ENCODE measurements around the gene SKAP2. TPM values are rescaled to one million over a fixed set of nuclear protein-coding genes. Genes with fewer than 3 reads are reported as not detected.
A peak's percentile ranks its signal among the peaks of the same experiment; 100 is the strongest.
"Not testable (repeated sequence)": the region's sequence is repeated elsewhere in the genome, so short reads cannot be mapped to it uniquely, and the experiment has no call there.

Gene SKAP2
- total RNA-seq, 1 experiment from 2014 or later: 12.7 TPM

DNA sequence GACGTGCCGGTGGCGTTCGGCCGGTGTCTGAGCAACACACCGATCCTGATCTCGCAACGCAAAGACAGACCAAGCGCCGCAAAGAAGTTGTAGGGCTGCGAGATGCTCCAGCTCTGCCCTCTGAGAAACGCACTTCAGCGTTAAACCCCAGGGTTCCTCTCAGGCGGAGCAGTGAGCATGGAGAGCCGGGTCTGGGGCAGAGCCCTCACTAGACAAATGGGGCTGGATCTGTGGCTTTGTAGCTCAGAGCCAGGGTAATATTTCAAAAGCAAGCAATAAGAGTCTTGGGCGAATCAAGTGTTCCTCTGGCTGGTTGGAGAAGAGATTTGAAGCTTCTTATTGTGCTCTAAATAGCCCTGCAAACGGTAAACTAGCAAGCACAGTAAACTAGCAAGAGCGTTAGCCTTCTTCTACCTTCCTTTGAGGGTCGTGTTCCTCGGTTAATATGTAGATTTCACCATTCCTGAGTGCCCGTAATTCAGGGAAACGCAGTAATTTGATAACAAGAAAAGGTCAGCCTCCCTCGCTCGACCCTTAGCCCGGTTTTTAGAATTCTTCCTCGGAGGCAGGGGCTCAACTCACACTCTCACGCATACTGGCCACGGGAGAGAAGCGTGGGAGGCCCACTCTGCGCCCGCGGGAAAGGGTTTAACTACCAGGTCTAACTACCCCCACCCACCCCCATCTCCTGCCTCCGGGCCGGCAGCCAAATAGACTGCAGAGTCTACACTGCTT, 6.7 kb downstream of the SKAP2 start:
- no peak for DNase-seq (ENCODE audit: low read depth)

DNA sequence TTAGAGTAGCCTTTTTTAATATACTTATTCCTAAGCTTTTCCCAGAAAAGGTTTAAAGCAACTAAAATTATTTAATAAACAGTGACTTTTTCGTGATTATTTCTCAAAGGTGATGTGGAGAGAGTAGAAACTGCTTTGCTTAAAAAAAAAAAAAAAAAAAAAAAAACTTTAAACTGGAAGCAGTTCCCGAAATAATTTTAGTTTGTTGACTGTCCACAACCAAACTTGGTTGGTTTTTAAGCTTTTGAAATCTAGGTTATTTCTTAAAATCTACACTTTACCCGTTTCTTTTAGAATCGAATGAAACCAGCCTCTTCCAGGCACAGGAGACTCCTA, 7.3 kb downstream of the SKAP2 start:
- no peak for DNase-seq (ENCODE audit: low read depth)

DNA sequence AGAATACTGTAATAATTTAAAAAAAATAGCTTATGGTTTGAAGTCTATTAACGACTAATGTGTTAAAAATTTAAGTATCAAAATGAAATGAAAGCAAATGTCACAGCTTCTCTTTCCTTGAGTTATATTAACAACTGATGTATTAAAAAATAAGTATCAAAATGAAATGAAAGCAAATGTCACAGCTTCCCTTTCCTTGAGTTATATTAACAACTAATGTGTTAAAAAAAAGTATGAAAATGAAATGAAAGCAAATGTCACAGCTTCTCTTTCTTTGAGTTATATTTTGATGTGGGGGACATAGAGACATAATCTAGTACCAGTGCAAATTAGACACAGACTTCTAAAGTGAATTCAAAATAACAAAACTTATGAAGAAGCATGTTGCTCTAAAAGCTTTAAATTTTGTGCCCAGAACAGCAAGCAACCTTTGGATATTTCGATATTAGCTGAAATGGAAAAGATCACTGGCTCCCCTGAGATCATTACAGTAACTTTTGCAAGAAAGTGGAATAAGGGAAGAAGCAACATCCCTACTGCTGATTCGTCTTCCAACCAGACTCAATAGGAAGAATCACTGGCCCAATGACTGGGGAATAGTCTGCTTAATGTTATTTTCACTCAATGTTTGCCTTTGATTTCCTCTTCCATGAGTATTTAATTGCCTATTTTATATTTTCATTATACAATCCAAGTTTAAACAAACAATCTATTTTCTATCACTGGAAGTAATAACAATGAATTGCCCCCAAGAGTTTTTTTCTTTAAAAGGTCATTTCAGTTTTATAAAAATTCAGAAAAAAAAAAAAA, 8.0 kb downstream of the SKAP2 start:
- DNase-seq (ENCODE audit: low read depth): no peak

DNA sequence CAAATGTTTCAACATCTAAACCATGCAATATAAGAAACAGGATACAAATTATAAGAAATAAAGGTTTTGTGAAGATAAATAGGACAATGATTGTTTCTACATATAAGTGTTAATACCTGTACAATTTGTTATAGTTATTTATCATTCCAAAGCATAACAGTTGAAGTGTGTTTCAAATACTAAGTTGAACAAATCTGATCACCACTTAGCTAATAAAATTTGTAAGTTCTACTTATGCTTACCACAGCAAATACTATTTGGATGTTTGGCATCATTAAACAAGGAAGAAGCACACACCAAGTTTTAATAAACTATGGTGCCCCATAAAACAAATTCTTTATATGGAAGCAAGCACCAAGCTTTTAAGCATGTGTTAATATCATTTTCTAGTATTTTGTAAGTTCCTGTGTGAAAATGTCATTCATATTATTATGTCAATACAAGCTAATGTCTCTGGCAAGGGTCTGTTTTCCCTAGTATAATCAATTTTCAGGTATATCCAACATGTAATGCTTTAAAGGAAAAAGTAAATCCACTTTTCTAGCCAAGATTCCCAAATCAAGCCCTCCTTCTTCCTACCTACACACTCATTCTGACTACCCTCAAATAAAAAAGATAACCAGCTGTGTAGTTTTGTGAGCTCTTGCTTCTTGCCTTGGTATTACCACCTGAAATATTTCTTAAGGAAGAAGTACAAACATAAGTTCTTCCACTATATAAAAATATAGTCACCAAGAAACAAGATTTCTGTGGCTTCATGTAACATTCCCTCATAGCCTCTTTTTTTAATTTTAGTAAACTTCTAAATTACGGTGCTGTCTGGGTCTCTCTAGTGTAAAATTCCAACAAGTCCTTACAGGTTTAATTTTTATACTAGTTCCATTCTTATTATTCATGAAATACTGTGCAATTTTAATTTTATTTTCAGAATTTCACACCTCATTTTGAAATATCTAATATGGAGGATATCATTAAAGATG, 9.2 kb downstream of the SKAP2 start:
- DNase-seq (ENCODE audit: low read depth): no peak

DNA sequence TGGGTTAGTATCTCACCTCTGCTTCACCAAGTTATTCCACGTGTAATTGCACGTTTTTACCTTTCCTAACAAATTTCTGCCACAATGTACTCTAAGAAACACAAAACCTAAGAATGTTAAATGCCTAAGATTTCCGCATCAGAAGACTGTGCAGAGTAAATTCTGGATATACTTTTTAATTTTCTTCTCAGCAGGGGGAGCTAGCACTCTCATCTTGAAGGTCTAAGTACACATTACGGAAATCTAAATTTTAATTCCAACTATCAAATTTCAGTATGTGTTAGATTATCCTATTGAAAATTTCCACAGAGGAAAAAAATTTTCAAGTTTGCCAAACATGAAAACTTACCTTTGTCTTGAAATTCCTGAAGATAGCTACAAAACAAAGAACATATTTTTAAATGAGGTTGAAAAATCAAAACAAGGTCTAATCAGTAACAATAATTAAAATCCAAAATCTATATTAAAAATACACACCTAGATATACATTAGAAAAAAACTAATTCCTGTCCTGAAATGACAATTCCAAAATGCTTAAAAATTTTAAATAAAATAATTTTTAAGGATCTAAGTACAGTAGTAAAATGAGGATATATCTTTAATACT, 10.5 kb downstream of the SKAP2 start:
- peak; percentile 30 for DNase-seq (ENCODE audit: low read depth)

DNA sequence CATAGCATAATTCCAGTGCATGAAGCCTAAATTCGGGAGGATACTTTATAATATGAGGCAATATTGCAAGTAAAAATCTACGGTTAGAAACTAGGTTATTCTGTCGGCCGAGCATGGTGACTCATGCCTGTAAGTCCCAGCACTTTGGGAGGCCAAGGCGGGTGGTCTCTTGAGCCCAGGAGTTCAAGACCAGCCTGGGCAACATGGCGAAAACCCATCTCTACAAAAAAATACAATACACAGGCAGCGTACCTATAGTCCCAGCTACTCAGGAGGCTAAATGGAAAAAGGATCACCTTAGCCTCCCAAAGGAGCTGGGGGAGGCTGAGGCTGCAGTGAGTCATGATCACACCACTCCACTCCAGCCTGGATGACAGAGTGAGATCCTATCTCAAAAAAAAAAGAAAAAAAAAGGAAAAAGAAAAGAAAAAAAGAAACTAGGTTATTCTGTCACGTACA, 14.2 kb downstream of the SKAP2 start:
- peak; percentile 63 for DNase-seq (ENCODE audit: low read depth)

DNA sequence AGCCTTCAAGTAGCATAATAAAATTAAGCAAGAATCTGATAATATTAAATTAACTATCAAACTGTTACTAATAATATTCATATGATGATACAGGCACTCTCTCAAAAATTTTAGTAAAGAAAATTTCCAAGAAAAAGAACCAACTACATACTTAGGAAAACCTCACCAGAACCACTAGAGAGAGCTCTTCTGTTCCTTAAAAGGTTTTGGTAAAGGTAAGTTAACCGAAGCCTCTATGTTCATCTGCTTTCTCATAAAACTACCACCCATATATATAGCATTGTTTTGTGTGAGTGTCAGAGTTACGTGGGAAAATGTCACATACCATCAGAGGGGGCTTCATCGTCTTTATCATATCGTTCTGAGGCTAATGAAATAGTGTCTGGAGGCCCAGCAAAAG, 20.7 kb downstream of the SKAP2 start:
- peak; percentile 9 for DNase-seq (ENCODE audit: low read depth)

DNA sequence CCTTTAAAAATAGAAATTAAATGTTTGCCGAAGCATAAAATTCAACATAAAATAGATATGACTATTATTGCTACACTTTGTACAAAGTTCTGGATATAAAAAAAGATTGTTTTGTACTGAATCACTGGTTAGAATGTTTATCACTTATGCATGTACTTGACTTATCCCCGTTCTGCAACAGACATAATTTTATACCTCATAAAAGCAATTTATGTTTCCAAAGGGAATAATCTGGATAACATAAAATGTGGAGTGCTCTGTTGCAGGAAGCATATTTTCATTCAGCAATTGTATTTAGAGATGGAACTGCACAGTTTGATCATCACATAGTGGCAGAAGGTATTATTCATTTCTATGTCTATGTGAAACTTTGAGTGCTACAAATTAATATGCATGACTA, 21.5 kb downstream of the SKAP2 start:
- no peak for DNase-seq (ENCODE audit: low read depth)

DNA sequence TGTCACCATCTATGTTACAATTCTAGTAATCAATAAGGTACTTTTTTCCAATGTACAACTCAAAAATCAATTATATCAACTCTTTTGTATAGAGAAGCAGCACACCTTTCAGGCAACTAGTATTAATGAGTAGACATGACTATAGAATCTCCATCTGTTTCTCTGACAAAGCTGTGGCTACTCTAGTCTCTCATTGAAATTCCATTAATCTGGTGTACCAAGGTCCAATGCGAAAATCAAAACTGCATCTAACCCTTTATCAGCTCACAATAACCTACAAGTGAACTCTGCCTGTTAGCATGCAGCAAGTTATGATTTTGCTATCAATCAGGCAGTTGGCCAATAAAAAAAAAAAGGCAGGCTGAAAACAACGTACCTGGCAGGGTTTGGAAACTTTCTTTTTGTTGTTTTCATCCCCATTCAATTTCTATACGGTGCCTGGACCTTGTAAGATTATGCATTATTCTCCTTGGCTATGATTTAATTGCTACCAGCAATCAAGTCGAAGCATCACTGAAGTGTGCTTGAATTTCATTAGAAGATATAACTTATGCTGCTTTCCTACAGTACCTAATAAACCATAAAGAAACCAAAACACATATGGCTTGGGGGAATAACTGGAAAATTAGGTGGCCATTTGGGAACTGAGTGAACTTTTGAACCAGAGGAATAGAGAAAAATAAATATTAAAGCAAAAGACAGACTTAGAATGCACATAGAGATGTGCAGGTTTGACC, 23.2 kb downstream of the SKAP2 start:
- DNase-seq (ENCODE audit: low read depth): no peak

DNA sequence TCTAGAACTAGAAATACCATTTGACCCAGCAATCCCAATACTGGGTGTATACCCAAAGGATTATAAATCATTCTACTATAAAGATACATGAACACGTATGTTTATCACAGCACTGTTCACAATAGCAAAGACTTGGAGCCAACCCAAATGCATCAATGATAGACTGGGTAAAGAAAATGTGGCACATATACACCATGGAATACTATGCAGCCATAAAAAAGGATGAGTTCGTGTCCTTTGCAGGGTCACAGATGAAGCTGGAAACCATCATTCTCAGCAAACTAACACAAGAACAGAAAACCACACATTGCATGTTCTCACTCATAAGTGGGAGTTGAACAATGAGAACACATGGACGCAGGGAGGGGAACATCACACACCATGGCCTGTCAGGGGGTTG, 27.6 kb downstream of the SKAP2 start:
- not testable (repeated sequence) for DNase-seq (ENCODE audit: low read depth)

DNA sequence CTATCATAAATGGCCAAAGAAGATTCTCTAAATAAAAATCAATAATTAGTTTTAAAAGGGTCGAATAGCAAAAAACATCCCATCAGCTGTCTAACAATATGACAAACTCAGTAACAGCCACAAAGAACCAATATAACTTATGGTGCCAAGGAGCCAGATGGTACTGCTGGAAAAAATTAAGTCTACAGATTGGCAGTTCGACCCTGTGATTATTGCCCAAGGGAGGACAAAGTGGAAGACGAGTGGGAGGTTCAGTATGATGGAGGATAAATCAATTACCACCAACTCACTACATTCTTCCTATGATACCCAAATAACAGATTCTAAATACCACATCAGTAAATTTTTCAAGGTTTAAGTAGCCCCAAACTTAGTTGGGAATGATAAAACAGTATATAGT, 49.0 kb downstream of the SKAP2 start:
- DNase-seq (ENCODE audit: low read depth): no peak

DNA sequence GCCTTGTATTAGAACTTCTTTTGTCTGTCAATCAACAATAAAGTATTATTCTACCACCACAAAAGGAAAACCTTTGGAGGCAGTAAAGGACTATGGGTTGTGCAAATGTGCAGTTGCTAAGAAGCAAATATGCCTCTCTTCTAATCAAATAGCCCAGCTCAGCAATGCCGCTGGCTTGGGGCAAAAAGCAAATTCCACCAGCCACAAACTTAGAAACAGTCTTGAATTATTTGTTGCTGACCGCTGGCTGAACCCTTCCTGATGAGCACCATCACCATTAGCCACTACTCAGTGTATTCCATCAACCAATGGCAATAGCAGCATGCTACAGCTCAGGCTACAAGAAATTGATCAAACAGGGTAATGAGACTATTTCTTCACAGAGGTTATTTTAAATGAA, 51.0 kb downstream of the SKAP2 start:
- no peak for DNase-seq (ENCODE audit: low read depth)

DNA sequence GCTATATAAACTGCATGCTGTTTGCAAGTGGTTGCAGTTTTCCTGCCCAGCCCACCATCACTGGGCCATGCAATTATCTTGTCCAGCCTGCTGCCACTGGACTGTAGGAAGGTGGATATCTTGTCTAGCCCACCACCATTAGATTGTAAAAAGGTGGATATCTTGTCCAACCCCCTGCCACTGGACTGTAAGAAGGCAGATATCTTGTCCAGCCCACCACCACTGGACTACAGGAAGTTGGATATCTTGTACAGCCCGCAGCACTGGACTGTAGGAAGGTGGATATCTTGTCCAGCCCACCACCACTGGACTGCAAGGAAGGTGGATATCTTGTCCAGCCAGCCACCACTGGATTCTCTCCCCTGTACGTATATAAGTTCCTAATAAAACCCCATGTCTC, 69.8 kb downstream of the SKAP2 start:
- no peak for DNase-seq (ENCODE audit: low read depth)

DNA sequence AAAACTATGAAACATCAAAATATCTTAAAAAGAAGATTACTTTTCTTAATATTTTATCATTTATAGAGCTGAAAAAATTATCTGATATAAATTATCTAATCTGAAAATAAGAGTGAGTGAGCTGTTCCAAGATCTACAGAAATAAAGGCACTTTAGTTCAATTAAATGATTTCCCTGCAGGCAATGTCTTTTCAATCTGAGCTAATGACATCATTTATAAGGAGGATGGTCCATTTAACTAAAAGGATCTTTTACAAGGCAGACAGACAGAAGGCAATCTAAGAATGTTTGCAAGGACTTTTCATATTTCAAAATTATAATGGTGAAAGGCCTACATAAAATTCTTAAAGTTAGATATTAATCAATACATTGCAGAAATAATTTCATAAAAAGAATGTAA, 71.8 kb downstream of the SKAP2 start:
- no peak for DNase-seq (ENCODE audit: low read depth)

DNA sequence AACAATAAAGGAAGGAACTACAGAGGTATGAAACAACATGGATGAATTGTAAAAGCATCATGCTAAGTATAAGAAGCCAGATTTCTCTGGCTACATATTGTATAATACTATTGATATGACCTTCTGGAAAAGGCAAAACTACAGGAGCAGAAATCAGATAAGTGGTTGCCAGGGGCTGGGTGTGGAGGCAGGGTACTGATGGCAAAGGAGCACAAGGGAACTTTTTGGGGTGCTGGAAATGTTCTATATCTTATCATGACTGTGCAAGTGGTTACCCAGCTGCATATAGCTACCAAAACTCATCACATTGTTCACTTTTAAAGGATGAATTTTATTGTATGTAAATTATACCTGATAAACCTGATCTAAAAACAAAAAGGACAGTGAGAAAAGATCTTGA, 72.4 kb downstream of the SKAP2 start:
- no peak for DNase-seq (ENCODE audit: low read depth)

DNA sequence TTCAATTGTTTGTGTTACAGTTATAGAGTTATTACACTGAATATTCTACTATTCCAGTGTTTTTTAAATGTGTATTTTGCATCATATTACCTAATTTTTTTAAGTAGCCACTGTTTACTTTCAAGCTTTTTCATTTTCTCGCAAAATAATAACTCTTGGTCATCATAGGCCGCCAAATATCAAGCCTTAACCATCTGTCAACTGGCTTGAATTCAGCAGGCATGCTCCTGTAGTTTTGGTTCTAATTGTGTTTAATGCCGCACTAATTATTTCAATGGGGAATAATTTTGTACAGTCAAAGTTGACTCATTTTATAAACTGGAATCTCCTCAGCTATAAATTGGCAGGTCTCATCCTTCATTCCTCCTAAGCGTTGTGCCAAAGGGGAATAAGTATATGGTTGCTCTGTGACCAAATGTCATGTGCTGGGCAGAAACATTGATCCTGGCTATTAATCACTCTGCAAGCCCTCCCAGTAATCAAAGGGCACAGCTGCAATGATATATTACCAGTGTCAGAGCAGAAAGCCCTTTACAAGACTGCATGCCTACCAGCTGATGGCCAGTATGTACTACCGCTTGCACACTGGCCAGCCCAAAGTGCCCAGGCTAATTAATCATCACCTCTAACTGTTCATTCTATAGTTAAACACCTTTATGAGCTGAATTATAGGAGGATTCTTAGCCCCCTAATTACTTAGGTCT, 74.8 kb downstream of the SKAP2 start:
- no peak for DNase-seq (ENCODE audit: low read depth)

DNA sequence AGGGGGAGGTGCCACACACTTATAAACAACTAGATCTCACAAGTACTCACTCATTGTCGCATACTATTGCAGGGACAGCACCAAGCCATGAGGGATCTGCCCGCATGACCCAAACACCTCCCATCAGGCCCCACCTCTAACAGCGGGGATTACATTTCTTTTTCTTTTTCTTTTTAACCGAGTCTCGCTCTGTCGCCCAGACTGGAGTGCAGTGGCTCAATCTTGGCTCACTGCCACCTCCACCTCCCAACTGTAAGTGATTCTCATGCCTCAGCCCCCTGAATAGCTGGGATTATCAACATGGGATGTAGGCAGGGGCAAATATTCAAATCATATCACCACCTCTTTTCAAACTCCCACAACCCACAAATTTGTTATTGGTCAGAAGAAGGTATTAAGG, 76.7 kb downstream of the SKAP2 start:
- DNase-seq (ENCODE audit: low read depth): no peak

DNA sequence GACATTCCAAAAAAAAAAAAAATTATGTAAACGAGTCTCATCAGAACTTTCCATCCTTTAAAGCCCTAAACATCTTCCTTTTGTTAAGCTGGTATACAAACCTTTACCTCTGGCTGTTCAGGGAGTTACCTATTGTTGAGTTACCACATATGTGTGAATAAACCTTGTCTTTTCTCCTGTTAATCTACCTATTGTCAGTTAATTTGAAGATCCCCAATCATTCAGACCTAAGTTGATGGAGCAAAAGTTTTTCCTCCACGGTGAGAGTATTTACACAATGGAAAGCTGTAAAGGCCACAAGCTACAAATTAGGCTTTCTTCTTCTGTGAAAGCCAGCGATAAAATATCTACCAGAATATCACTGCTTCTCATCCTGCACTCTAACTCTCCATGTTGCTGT, 80.3 kb downstream of the SKAP2 start:
- no peak for DNase-seq (ENCODE audit: low read depth)

DNA sequence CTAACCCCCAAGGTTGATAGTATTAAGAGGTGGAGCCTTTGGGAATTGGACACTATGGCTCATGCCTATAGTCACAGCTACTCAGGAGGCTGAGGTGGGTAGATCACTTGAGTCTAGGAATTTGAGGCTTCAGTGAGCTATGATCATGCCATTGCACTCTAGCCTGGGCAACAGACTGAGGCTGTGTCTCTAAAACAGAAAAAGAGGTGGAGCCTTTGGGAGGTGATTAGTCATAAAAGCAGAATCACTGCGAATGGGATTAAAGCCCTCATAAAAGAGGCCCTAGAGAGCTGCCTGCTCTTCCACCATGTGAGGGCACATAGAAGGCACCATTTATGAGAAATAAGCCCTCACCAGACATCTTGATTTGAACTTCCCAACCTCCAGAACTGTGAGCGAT, 81.9 kb downstream of the SKAP2 start:
- DNase-seq (ENCODE audit: low read depth): peak; percentile 62

DNA sequence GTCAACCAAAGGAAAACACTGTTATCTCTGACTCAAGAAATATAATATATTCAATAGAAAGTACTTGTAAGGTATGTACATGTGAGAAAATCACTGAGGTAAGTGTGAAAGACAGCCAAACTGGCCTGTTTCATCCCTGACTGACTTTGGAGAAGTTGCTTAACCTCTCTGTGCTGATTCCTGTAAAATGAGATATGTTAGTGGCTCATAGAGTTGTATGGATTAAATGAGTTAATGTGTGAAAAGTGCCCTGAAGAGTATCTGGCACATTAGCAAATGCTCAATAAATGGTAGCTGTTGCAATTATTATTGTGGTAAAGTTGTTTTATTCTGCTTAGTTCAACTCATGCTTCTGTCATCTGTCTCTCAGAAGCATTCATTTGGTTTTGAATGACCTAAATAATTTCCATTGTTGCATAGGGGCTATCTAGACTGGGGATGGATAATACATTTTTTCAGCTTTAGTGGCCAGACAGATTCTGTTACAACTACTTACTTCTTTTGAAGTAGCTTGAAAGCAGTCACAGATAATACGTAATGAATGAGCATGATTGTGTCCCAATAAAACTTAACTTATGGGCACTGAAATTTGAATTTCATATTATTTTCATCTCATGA, 84.3 kb downstream of the SKAP2 start:
- DNase-seq (ENCODE audit: low read depth): no peak
